Measurements from ENCODE around the gene PHACTR1. TPM values are rescaled to one million over a fixed set of nuclear protein-coding genes. Genes with fewer than 3 reads are reported as not detected.

PHACTR1 gene
- total RNA-seq, 1 donor from 2014 or later: 0.49 TPM

DNA sequence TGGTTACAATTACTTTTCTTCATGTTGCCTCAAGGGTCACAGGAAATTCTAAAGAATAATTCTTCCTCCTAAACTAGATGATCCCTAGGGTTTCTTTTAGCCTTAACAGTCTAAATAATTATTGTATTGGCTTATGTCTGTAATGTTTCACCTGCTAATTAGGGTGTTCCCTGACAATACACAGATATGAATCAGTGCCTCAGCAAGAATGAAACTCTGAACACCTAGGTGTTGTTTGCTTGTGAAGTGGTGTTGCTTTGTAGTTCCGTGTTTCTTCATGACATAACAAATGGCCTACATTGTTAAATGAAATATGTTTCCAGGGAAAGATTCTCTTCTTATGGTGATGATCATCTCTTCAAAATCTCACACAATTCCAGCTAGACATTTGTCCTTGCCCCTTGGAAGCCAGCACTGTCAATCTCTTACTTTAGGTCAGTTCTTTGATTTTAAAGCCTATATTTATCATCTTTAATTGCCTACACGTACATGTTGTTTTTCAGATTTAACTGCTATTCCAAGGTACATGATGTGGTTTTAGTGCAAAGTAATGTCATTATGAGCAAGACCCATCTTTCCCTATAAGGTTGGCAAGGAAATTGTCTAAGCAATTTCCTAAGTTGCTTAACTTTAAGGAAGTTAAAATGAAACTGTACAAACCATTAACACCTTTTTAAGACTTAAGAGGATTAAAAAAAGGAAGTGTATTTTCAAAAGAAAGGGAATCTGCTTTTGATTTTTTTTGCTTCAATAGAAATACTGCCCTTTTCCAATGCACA lies 499.9 kb downstream of the PHACTR1 start:
- H3K27me3 ChIP-seq: no peaks in the 10 kb centered on the region
- no peaks in the 10 kb centered on the region for H3K4me1 ChIP-seq
- DNase-seq (ENCODE audit: extremely low spot score in 2 of 2): no peak
- no peaks in the 10 kb centered on the region for H3K36me3 ChIP-seq
- no peak overlapping the region for H3K27ac ChIP-seq
- TF ChIP-seq, protein P1, sequence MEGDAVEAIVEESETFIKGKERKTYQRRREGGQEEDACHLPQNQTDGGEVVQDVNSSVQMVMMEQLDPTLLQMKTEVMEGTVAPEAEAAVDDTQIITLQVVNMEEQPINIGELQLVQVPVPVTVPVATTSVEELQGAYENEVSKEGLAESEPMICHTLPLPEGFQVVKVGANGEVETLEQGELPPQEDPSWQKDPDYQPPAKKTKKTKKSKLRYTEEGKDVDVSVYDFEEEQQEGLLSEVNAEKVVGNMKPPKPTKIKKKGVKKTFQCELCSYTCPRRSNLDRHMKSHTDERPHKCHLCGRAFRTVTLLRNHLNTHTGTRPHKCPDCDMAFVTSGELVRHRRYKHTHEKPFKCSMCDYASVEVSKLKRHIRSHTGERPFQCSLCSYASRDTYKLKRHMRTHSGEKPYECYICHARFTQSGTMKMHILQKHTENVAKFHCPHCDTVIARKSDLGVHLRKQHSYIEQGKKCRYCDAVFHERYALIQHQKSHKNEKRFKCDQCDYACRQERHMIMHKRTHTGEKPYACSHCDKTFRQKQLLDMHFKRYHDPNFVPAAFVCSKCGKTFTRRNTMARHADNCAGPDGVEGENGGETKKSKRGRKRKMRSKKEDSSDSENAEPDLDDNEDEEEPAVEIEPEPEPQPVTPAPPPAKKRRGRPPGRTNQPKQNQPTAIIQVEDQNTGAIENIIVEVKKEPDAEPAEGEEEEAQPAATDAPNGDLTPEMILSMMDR (IDR thresholded peaks at IDR 0.05): no peak
- TF ChIP-seq POLR2AphosphoS5 (IDR thresholded peaks at IDR 0.05; ENCODE audit: insufficient read depth in 1 of 2, low read depth in 1 of 2): no peak
- TF ChIP-seq POLR2A (IDR thresholded peaks at IDR 0.05): no peak
- intact Hi-C loops (cut with DNase I): no loop called here
- H3K9me3 ChIP-seq: no peaks in the 10 kb centered on the region
- no peak overlapping the region for H3K4me3 ChIP-seq

DNA sequence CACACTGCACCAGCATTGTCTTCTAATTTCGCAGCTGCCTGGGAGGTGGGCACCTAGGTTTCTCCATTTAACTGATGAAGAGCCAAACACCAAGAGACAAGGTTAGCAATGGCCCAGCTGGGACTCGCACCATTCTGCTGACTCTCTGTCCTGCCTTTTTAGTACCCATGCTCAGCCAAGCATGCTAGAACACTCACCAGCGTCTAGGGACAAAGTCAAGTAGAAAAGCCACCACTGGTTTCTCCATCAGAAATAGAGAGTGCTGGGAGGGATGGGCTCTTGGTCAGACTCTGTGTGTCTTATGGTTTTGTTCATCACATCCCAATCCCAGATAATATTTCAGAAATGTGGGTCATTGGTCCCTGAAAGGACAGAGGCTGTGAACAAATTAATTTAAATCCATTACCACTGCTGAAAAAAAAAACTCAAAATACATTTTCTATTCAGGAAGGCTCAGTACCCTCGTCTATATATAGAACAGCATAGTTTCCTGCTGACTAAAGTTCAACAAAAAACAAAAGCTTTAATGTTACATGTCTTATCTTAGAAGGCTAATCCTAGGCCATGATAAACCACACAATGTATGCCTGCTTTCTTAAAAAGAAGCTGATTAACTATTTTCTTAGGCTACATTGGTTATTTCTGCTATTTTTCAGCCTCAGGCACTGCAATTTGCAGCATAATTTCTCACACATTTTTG lies 500.8 kb downstream of the PHACTR1 start:
- no peak overlapping the region for H3K27ac ChIP-seq
- H3K36me3 ChIP-seq: no peaks in the 10 kb centered on the region
- TF ChIP-seq, protein P1 (IDR thresholded peaks at IDR 0.05): no peak
- TF ChIP-seq POLR2A (IDR thresholded peaks at IDR 0.05): no peak
- no peak for TF ChIP-seq POLR2AphosphoS5 (IDR thresholded peaks at IDR 0.05; ENCODE audit: insufficient read depth in 1 of 2, low read depth in 1 of 2)
- intact Hi-C loops (cut with DNase I): no loop called here
- H3K4me3 ChIP-seq: no peak overlapping the region
- DNase-seq (ENCODE audit: extremely low spot score in 2 of 2): no peak
- no peaks in the 10 kb centered on the region for H3K9me3 ChIP-seq
- H3K27me3 ChIP-seq: no peaks in the 10 kb centered on the region
- no peaks in the 10 kb centered on the region for H3K4me1 ChIP-seq

DNA sequence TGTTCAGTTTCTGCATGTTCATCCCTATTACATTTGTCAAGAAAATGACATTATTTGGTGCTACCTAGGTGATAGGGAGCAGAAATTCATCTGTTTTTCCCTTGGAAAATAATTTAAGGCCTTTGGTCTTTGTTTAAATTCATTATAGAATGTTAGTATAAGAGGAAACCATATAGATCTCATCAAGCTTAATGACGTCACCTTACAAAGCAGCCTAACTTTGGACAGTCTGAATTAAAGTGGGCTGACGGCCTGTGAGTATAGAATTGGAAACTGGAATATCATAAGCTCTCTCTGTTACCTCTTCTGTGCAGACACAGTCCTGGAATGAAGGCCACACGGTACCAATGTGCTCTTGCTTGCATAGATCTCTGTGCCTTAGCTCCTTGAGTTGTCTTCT lies 503.7 kb downstream of the PHACTR1 start:
- TF ChIP-seq POLR2AphosphoS5 (IDR thresholded peaks at IDR 0.05; ENCODE audit: insufficient read depth in 1 of 2, low read depth in 1 of 2) (no peak), POLR2A (IDR thresholded peaks at IDR 0.05) (no peak)
- TF ChIP-seq, protein P1 (IDR thresholded peaks at IDR 0.05): no peak
- Histone ChIP-seq H3K36me3 (no peaks in the 10 kb centered on the region), H3K9me3 (no peaks in the 10 kb centered on the region), H3K27me3 (no peaks in the 10 kb centered on the region), H3K4me1 (no peaks in the 10 kb centered on the region), H3K27ac (no peak overlapping the region), H3K4me3 (no peak overlapping the region)
- intact Hi-C loops (cut with DNase I): no loop called here
- no peak for DNase-seq (ENCODE audit: extremely low spot score in 2 of 2)

DNA sequence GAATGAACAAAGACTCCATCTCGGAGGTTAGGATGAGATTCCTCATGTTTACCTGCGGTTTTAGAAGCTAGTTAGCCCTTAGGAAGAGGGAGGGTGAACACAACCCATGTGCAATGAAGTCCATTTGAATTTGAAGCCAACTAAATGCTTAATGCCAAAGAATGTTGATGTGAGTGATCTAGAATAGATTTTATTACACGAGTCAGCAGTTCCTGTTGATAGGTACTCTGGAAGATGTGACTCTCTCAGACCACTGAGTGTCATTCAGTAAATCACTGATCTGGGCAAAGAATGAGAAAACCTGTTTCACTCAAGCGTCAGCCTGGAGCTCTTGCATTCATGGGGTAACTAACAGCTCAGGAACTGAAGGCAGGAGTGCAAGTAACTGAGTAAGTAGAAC lies 505.5 kb downstream of the PHACTR1 start:
- Histone ChIP-seq H3K9me3 (no peaks in the 10 kb centered on the region), H3K4me3 (no peak overlapping the region), H3K4me1 (no peaks in the 10 kb centered on the region), H3K27ac (no peak overlapping the region), H3K27me3 (no peaks in the 10 kb centered on the region), H3K36me3 (no peaks in the 10 kb centered on the region)
- TF ChIP-seq, protein P1 (IDR thresholded peaks at IDR 0.05): no peak
- TF ChIP-seq POLR2AphosphoS5 (IDR thresholded peaks at IDR 0.05; ENCODE audit: insufficient read depth in 1 of 2, low read depth in 1 of 2) (no peak), POLR2A (IDR thresholded peaks at IDR 0.05) (no peak)
- intact Hi-C loops (cut with DNase I): no loop called here
- no peak for DNase-seq (ENCODE audit: extremely low spot score in 2 of 2)

DNA sequence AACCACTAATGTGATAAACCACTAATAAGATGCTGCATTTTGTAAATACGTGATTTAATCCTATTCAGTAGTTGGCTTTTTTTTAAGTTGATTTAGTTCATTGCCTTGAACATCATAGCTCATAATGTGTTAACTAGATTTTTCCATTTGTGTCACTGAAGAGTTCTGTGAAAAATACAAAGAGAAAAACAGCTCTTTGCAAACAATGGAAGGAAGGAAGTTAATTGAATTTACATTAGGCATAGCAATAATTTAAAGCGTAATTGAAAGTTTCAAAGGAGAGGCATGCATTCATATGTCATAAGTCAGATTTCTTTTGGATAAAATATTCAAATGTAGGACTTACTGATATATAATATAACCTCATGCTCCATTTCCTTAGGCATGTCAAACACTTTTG lies 509.5 kb downstream of the PHACTR1 start:
- no peaks in the 10 kb centered on the region for H3K36me3 ChIP-seq
- TF ChIP-seq POLR2AphosphoS5 (IDR thresholded peaks at IDR 0.05; ENCODE audit: insufficient read depth in 1 of 2, low read depth in 1 of 2) (no peak), POLR2A (IDR thresholded peaks at IDR 0.05) (no peak)
- TF ChIP-seq, protein P1 (IDR thresholded peaks at IDR 0.05): no peak
- no peaks in the 10 kb centered on the region for H3K27me3 ChIP-seq
- intact Hi-C loops (cut with DNase I): loop anchor here (5.0 kb wide), 1 partner anchor 569 kb away; no protein-coding TSS in a partner anchor
- H3K4me3 ChIP-seq: no peak overlapping the region
- DNase-seq (ENCODE audit: extremely low spot score in 2 of 2): no peak
- no peaks in the 10 kb centered on the region for H3K9me3 ChIP-seq
- H3K27ac ChIP-seq: no peak overlapping the region
- H3K4me1 ChIP-seq: no peaks in the 10 kb centered on the region
